Measurements from ENCODE around the gene ZNF804B.
A peak's percentile ranks its signal among the peaks of the same experiment; 100 is the strongest.

Gene ZNF804B

GRCh38 chr7:89264126-89264525 lies 504.6 kb downstream of the ZNF804B start:
- DNase-seq (ENCODE audit: low read depth in 2 of 2) = no peak

GRCh38 chr7:89265631-89266030 lies 506.1 kb downstream of the ZNF804B start:
- no peak for DNase-seq (ENCODE audit: low read depth in 2 of 2)

GRCh38 chr7:89283302-89283701 lies 523.8 kb downstream of the ZNF804B start:
- DNase-seq (ENCODE audit: low read depth in 2 of 2) = no peak

- DNase-seq (ENCODE audit: low read depth in 2 of 2) = no peak
Measured at GRCh38 chr7:89308535-89308934, 549.0 kb downstream of the ZNF804B start.

GRCh38 chr7:89311886-89312285 lies 552.4 kb downstream of the ZNF804B start:
- no peak for DNase-seq (ENCODE audit: low read depth in 2 of 2)

GRCh38 chr7:89312551-89312950 lies 553.1 kb downstream of the ZNF804B start:
- DNase-seq (ENCODE audit: low read depth in 2 of 2) = no peak

- DNase-seq (ENCODE audit: low read depth in 2 of 2) = no peak
Measured at GRCh38 chr7:89316584-89317251, 557.2 kb downstream of the ZNF804B start.

- DNase-seq (ENCODE audit: low read depth in 2 of 2) = peak; percentile 57 to 62
Measured at GRCh38 chr7:89332026-89332425, 572.5 kb downstream of the ZNF804B start.

- no peak for DNase-seq (ENCODE audit: low read depth in 2 of 2)
Measured at GRCh38 chr7:89334797-89335196, 575.3 kb downstream of the ZNF804B start.

- no peak for DNase-seq (ENCODE audit: low read depth in 2 of 2)
Measured at GRCh38 chr7:89335490-89335889, 576.0 kb downstream of the ZNF804B start.

- no peak for DNase-seq (ENCODE audit: low read depth in 2 of 2)
Measured at GRCh38 chr7:89336121-89336520, 576.6 kb downstream of the ZNF804B start.

- DNase-seq (ENCODE audit: low read depth in 2 of 2) = no peak
Measured at GRCh38 chr7:89339748-89340147, 580.2 kb downstream of the ZNF804B start.

- DNase-seq (ENCODE audit: low read depth in 2 of 2) = no peak
Measured at GRCh38 chr7:89357121-89357520, 597.6 kb downstream of the ZNF804B start.

- DNase-seq (ENCODE audit: low read depth in 2 of 2) = no peak
Measured at GRCh38 chr7:89377219-89377618, 617.7 kb downstream of the ZNF804B start.

- DNase-seq (ENCODE audit: low read depth in 2 of 2) = no peak
Measured at GRCh38 chr7:89385411-89385810, 625.9 kb downstream of the ZNF804B start.

Data from fibroblast of skin of left quadriceps (primary cell).